ENCODE results near the gene PLCL1. TPM values are rescaled to one million over a fixed set of nuclear protein-coding genes. Genes with fewer than 3 reads are reported as not detected.

The PLCL1 gene
- total and polyA plus RNA-seq, 2 donors (not counting 3 experiments of a cell fraction or from before 2014, with no cell fraction given): 0.79 to 3.4 TPM

GRCh38 chr2:198143156-198143555, 338.8 kb downstream of the PLCL1 start:
- H3K4me2 ChIP-seq (ENCODE audit: insufficient read depth, low read length): no peak overlapping the region
- no peak for FAIRE-seq
- no peaks in the 10 kb centered on the region for H3K9me3 ChIP-seq (replicated peaks; ENCODE audit: control insufficient read depth, insufficient read depth, low read length)
- H3K4me1 ChIP-seq (ENCODE audit: control insufficient read depth, extremely low read depth, insufficient read depth, low read length): no peaks in the 10 kb centered on the region
- H3K4me3 ChIP-seq (replicated peaks in 1 of 3; ENCODE audit: insufficient read depth in 1 of 3, low read depth in 1 of 3, low read length in 3 of 3): no peak overlapping the region
- no peaks in the 10 kb centered on the region for H3K9me1 ChIP-seq (replicated peaks; ENCODE audit: control insufficient read depth, extremely low read depth, insufficient read depth, low read length)
- H3K27me3 ChIP-seq (ENCODE audit: control insufficient read depth in 2 of 2, insufficient read depth in 2 of 2, low read length in 2 of 2): no peaks in the 10 kb centered on the region
- H3K79me2 ChIP-seq (ENCODE audit: control insufficient read depth, insufficient read depth, low read length): no peaks in the 10 kb centered on the region
- TF ChIP-seq JUN (IDR thresholded peaks at IDR 0.05; ENCODE audit: borderline replicate concordance, insufficient read depth, insufficient read length, low read depth): no peak
- CTCF ChIA-PET: no interaction called here
- BruUV-seq (replicated peaks): no TSS peak
- no peaks in the 10 kb centered on the region for H3K36me3 ChIP-seq (ENCODE audit: control insufficient read depth in 2 of 2, extremely low read depth in 1 of 2, insufficient read depth in 2 of 2, low read length in 2 of 2)
- no peak overlapping the region for H3K9ac ChIP-seq (replicated peaks; ENCODE audit: extremely low read depth, insufficient read depth, low read length)
- POLR2A ChIA-PET: no interaction called here
- no peak overlapping the region for H2AFZ ChIP-seq (ENCODE audit: low read depth, low read length)
- no peak overlapping the region for H3K27ac ChIP-seq (ENCODE audit: insufficient read depth, low read depth, low read length)
- intact Hi-C loops (cut with micrococcal nuclease): no loop called here
- H4K20me1 ChIP-seq (replicated peaks; ENCODE audit: control insufficient read depth, extremely low read depth, insufficient read depth, low read length): no peaks in the 10 kb centered on the region
- dilution Hi-C loops (cut with MboI; ENCODE audit: extremely low pct_ligation_motif_present, low sequenced_read_pairs): no loop called here
- DNase-seq (ENCODE audit: low read depth, low spot score): no peak

- ChIA-PET POLR2A (no interaction called here), CTCF (no interaction called here)
- Histone ChIP-seq H3K4me1 (ENCODE audit: control insufficient read depth, extremely low read depth, insufficient read depth, low read length) (no peaks in the 10 kb centered on the region), H3K9ac (replicated peaks; ENCODE audit: extremely low read depth, insufficient read depth, low read length) (no peak overlapping the region), H4K20me1 (replicated peaks; ENCODE audit: control insufficient read depth, extremely low read depth, insufficient read depth, low read length) (no peaks in the 10 kb centered on the region), H2AFZ (ENCODE audit: low read depth, low read length) (no peak overlapping the region), H3K9me3 (replicated peaks; ENCODE audit: control insufficient read depth, insufficient read depth, low read length) (no peaks in the 10 kb centered on the region), H3K9me1 (replicated peaks; ENCODE audit: control insufficient read depth, extremely low read depth, insufficient read depth, low read length) (no peaks in the 10 kb centered on the region), H3K27ac (ENCODE audit: insufficient read depth, low read depth, low read length) (no peak overlapping the region), H3K79me2 (ENCODE audit: control insufficient read depth, insufficient read depth, low read length) (no peaks in the 10 kb centered on the region), H3K36me3 (ENCODE audit: control insufficient read depth in 2 of 2, extremely low read depth in 1 of 2, insufficient read depth in 2 of 2, low read length in 2 of 2) (no peaks in the 10 kb centered on the region), H3K27me3 (ENCODE audit: control insufficient read depth in 2 of 2, insufficient read depth in 2 of 2, low read length in 2 of 2) (no peaks in the 10 kb centered on the region), H3K4me3 (replicated peaks in 1 of 3; ENCODE audit: insufficient read depth in 1 of 3, low read depth in 1 of 3, low read length in 3 of 3) (no peak overlapping the region), H3K4me2 (ENCODE audit: insufficient read depth, low read length) (no peak overlapping the region)
- intact Hi-C loops (cut with micrococcal nuclease): no loop called here
- DNase-seq (ENCODE audit: low read depth, low spot score) (no peak), FAIRE-seq (no peak)
- TF ChIP-seq CTCF (IDR thresholded peaks at IDR 0.05; ENCODE audit: extremely low read depth in 1 of 2, insufficient read depth in 1 of 2, low read depth in 1 of 2, low read length in 2 of 2) (no peak), POLR2AphosphoS5 (IDR thresholded peaks at IDR 0.05; ENCODE audit: insufficient read depth, low read depth, low read length) (no peak), EZH2 (IDR thresholded peaks at IDR 0.05; ENCODE audit: borderline replicate concordance, low read depth, low read length, severe bottlenecking) (no peak), MYC (IDR thresholded peaks at IDR 0.05; ENCODE audit: low read depth, low read length) (no peak), JUN (IDR thresholded peaks at IDR 0.05; ENCODE audit: borderline replicate concordance, insufficient read depth, insufficient read length, low read depth) (no peak), GATA2 (IDR thresholded peaks at IDR 0.05; ENCODE audit: insufficient read depth, insufficient read length, low read depth, low read length) (no peak), MAX (IDR thresholded peaks at IDR 0.05; ENCODE audit: insufficient read depth, insufficient read length) (no peak), FOS (IDR thresholded peaks at IDR 0.05; ENCODE audit: borderline replicate concordance, insufficient read depth, low read length) (no peak), POLR2A (IDR thresholded peaks at IDR 0.05; ENCODE audit: low read depth, low read length) (no peak)
- dilution Hi-C loops (cut with MboI; ENCODE audit: extremely low pct_ligation_motif_present, low sequenced_read_pairs): no loop called here
- no TSS peak for BruUV-seq (replicated peaks)
Measured at GRCh38 chr2:198143793-198144192, 339.4 kb downstream of the PLCL1 start.
